ENCODE results near the gene HPCAL1.
"Not testable (repeated sequence)": the region's sequence is repeated elsewhere in the genome, so short reads cannot be mapped to it uniquely, and the experiment has no call there.

Gene HPCAL1

DNA sequence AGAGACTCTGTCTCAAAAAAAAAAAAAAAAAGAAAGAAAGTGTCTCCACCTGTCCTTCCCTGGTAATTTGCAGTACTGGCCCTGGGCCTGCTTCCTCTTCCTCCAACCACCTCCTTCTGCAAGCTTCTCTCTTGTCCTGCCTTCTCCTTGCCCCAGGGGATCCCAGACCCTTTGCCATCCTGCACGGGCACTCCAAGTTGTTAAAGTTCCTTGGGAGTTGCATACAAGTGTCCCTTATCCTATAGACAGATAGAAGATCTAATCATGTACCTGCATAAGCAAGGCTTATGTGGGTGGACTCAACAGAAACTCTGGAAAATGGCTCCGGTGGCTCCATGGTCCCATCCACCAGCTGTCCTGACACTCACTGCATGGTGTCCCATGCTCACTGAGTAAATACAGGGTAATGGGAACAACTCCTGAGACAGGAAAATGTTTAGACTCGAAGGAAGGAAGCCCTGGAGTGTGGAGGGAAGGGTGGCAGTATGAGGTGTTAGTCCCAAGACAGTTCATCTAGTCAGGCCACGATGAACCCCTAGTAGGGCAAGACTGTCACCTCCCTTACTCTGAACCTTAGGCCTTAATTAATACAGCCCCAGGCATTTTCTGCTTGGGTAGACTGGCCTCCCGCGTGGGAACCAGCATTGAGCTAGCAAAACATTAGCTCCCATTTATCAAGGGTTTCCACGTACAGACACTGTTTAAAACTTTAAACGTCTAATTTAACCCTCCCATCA is 128.3 kb downstream of the HPCAL1 start:
- DNase-seq, result no peak

DNA sequence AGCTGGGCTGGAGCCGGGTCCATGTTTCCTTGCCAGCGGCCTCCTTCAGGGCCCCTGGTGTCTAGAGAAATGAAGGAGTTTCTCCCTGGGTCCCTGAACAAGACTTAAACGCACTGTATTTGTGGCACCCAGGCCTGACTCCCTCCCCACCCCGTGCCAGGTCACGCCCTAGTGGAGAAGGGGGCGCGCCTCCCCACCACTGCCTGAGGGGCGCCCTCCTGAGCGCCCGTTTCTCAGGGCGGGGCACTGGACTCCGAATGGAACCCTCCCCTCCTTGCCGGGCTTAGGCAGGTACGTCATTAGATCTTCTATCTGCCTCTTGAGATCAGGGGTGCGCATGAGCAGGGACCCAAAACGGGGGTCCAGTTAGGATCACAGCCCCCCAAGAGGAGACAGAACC is 129.1 kb downstream of the HPCAL1 start:
- no peak for DNase-seq

DNA sequence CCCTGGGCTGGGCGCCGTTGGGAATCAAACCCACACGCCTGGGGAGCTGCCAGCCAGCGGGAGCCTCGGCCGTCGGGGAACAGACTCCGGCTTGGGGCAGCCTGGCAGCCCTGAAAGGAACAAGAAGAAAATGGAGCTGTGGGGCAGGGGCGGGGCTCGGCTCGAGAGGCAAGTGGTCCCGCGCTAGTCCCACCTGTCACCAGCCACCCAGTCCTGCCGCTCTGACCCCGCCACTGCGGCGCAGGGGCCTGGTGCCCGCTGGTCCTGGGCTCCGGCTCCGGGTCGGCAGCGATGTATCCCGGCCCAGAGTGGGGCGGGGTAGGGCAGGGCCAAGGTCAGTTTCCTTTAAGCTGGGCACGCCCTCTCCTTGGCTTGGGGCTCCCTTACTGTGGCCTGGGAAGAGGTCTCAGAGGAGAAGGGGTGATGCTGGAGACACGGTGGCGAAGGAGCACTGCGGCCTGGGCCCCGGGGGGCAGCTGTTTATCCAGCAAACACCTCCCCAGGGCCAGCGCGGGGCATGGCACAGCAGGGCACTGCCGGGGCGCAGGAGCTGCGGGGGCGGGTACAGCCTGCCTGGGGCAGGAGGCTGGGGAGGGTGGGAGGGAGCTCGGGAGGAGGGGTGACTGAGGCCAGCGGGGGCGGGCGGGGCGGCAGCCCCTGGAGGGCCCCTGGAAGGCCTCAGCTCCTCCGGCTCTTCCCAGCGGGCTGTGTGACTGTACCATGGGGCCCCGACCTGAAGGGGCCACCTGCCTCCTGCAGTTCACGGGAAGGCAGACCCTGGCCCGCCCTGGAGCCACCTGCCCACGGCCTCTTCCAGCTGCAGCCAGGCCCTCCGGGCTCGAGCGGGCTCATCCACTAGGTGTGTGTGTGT is 129.8 kb downstream of the HPCAL1 start:
- peak; percentile 36 for DNase-seq

- no peak for DNase-seq
Observed at GRCh38 chr2:10433264-10433946, 130.7 kb downstream of the HPCAL1 start.

GRCh38 chr2:10433947-10434885 is 131.5 kb downstream of the HPCAL1 start:
- no peak for DNase-seq

DNA sequence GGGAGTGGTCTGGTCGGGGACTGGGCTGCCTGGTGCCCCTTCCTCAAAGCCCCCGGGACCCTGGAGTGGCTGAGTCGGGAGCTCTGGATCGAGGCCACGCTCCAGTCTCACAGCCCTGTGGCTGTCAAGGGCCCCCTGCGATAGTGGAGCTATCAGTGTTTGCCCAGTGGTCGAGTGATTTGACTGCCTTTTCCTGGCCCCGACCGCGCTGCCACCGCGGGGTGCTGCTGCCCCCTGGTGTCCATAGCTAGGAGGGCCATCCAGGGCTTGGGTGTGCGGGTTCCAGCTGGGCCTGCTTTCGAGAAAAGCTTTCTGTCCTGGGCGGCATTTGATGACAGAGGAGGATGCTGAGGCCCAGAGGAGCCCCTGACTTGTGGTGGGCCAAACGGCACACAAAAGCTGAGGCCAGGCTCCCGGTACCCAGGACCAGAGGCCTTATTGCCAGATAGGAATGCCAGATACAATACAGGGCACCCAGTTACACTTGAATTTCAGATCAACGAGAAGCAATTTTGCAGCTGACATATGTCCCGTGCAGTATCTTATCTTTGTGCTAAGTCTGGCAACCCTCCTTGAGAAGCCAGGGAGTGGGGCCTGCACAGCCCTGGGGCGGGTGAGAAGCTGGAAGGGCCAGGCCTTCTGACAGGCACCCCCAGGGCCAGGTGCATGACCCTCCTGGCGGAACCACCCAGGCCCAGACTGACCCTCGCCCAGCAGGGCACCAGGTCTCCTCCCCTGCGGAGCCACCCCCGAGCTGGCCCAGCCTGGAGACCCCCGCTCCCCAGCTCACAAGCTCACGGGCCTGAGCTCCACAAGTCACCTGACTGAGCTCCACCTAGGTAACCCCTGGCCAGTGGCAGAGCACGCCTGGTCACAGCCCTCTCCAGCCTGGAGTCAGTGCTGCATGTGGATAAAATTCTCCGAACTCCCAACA is 132.4 kb downstream of the HPCAL1 start:
- DNase-seq, result peak; percentile 61

GRCh38 chr2:10435820-10436204 is 133.1 kb downstream of the HPCAL1 start:
- no peak for DNase-seq

DNA sequence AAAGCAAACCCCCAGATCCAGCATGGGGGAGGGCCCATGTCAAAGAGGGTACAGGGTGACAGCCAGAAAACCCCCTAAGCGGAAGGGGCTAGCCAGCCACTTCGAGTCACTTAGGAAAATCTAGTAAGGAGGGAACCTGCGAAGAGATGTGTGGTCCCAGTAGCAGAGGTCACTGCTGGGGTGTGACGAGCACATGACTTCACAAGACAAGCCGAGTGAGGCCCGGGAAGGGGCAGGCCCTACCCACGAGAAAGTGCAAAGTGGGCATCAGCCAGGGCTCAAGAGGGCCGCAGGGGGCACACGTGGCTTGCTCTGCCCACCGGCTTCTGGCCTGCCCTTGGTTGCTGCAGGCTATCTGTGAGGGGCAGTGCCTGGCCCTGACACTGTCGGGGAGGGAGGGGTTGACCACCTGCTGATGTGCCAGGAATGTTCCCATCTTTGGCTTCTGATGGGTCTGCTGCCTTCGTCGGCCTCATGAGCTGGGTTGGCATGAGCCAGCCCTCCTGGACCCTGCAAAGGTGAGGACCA is 133.9 kb downstream of the HPCAL1 start:
- DNase-seq, result no peak

GRCh38 chr2:10437806-10438205 is 135.1 kb downstream of the HPCAL1 start:
- DNase-seq, result no peak

DNA sequence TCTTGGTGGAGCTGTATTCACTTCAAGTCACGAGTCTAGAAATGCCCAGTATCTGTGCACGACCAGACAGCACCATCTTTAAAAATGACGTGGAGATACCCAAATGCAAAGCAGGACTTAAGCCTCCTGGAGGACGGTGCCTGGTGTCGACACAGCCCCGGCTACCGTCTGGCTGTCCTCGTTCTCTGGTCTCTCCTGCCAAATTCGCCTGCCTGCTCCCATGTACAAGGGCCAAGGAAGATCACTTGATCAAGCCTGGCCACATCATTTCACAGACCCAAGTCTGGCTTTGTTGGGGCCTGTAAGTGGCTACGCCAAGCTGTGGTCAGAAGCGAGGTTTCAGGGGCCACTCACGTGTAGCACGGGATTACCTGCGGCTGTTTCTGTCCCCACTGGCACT is 136.0 kb downstream of the HPCAL1 start:
- no peak for DNase-seq

GRCh38 chr2:10439185-10439879 is 136.6 kb downstream of the HPCAL1 start:
- DNase-seq, result no peak

DNA sequence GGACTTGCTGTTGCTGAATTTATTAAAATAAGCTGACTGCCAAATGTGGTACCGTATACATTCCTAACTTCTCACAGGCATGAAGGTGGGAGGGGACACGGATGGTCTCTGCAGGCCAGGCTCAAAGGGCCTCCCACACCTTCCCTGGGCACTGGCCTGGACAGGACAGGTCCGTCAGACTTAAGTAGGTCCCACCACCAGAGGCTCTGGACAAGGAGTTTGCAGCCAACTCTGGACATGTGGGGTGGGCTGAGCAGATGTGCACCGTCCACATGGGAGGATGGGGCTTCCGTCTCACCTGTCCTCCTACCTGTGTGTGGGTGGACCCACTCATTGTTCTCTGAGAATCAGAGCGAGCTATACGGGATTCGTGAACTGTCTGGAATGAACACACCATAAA is 137.3 kb downstream of the HPCAL1 start:
- DNase-seq, result no peak

GRCh38 chr2:10440736-10441135 is 138.0 kb downstream of the HPCAL1 start:
- no peak for DNase-seq

DNA sequence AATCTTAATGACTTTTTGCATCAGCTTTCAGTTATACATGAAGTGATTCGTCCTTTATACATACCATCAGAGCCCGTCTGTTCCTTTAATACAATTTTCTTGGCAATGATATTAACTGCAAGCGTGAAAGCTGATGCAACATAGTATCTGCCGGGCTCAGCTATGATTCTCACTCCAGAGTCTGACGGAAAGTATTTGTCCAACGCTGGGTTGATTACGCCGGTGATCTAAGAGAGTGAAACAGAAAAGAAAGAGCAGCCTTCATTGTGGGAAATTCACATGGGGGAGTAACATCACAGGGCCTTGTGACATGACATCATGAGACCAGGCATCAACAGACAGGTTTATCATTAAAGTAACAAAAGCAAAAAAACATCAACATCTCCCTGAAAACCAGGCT is 139.2 kb downstream of the HPCAL1 start:
- DNase-seq, result peak; percentile 11

DNA sequence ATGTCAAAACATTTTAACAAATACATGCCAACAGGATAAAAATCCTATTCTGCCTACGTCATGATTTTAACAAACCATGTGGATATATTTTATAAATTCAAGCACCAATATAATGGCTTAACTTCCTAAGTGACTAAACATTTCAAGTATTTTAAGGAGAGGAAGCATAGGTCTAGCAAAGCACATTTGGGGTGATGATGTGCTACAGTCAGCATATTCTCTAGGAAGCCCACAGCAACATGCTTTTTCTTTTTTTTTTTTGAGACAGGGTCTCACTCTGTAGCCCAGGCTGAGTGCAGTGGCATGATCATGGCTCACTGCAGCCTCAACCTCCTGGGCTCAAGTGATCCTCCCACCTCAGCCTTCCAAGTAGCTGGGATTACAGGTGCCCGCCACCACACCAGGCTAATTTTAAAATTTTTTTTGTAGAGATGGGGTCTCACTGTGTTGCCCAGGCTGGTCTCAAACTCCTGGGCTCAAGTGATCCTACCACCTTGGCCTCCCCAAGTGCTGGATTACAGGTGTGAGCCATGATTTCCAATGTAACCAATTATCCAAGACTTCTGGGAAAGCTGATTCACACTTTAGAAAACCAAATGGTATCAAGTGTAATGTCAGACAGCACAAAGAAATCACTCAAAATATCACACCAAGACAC is 139.9 kb downstream of the HPCAL1 start:
- not testable (repeated sequence) for DNase-seq

- no peak for DNase-seq
Observed at GRCh38 chr2:10444463-10444862, 141.8 kb downstream of the HPCAL1 start.

- DNase-seq, result no peak
Observed at GRCh38 chr2:10446631-10447030, 143.9 kb downstream of the HPCAL1 start.

- DNase-seq, result peak; percentile 76
Observed at GRCh38 chr2:10447300-10447894, 144.7 kb downstream of the HPCAL1 start.

GRCh38 chr2:10447895-10448575 is 145.3 kb downstream of the HPCAL1 start, which contains the start of gene ODC1:
Gene ODC1 (minus strand): TSS chr2:10448327. CDS start chr2:10445032, 3,295 bp downstream.
- DNase-seq, result peak; percentile 92

All from inflammatory macrophage treated with lipopolysaccharide for 4 hours (primary cell).